ENCODE measurements around the gene BTBD9.

Gene BTBD9

GRCh38 chr6:38118791-38119365 is 520.9 kb downstream of the BTBD9 start:
- no peak overlapping the region for H3K27ac Mint-ChIP-seq
- H3K4me3 Mint-ChIP-seq: no peak overlapping the region
- no peaks in the 10 kb centered on the region for H3K9me3 Mint-ChIP-seq
- no peaks in the 10 kb centered on the region for H3K27me3 Mint-ChIP-seq (ENCODE audit: low read depth)
- H3K36me3 Mint-ChIP-seq (ENCODE audit: low read depth): peaks cover 11% of the 10 kb centered on the region
- peaks cover 1% of the 10 kb centered on the region for H3K4me1 Mint-ChIP-seq (ENCODE audit: low read depth)

All from T-helper 1 cell treated with Interleukin-12 subunit alpha and Interleukin-12 subunit beta and Interleukin-4 antibody, amounts not matched to agents 30 μg/mL and 1 μg/mL, for 36 hours (primary cell).